MG63 (cell line): ENCODE data around the gene ARHGEF18. TPM values are rescaled to one million over a fixed set of nuclear protein-coding genes. Genes with fewer than 3 reads are reported as not detected.
A peak's percentile ranks its signal among the peaks of the same experiment; 100 is the strongest.

ENCODE experiments used
- DNase-seq: peaks from one replicate; pipeline ENCODE4 v3.0.0-alpha.2; 2020
- H3K27me3 ChIP-seq: fragments of 250-450 bp; sonication (Bioruptor Pico); 2 replicates; pipeline ENCODE4 v1.5.1; 2020; ENCODE audit warnings: mild to moderate bottlenecking, moderate library complexity
- H3K36me3 ChIP-seq: fragments of 250-450 bp; sonication (Bioruptor Pico); 2 replicates; pipeline ENCODE4 v1.5.1; 2020; ENCODE audit warnings: mild to moderate bottlenecking, moderate library complexity
- H3K4me3 ChIP-seq: fragments of 250-450 bp; sonication (Bioruptor Pico); 2 replicates; pipeline ENCODE4 v1.5.1; 2020; ENCODE audit warnings: mild to moderate bottlenecking, moderate library complexity
- H3K9me3 ChIP-seq: fragments of 250-450 bp; sonication (Bioruptor Pico); 2 replicates; pipeline ENCODE4 v1.5.1; 2020; ENCODE audit warnings: mild to moderate bottlenecking, moderate library complexity
- total RNA-seq: library from RNA; depleted of rRNA; stranded (reverse); fragments of >200 nt; shearing (Covaris generic); gene quantifications from 2 replicates; pipeline ENCODE4 v1.2.3, GENCODE V29; 2014; ENCODE audit warnings: low replicate concordance; rRNA removed

The ARHGEF18 gene
- total RNA-seq, 1 experiment from 2014 or later, result 39.0 TPM

GRCh38 chr19:7394731-7395359, 46.1 kb downstream of the ARHGEF18 start:
- no peaks in the 10 kb centered on the region for H3K9me3 ChIP-seq
- no peaks in the 10 kb centered on the region for H3K27me3 ChIP-seq
- peak overlapping the region; percentile 99 for H3K4me3 ChIP-seq
- peak; percentile 92 for DNase-seq
- H3K36me3 ChIP-seq, result peaks cover 7% of the 10 kb centered on the region

- peaks cover 9% of the 10 kb centered on the region for H3K36me3 ChIP-seq
Measured at GRCh38 chr19:7395360-7396066, 46.8 kb downstream of the ARHGEF18 start.

GRCh38 chr19:7397687-7398086, 49.0 kb downstream of the ARHGEF18 start:
- Histone ChIP-seq H3K9me3 (no peaks in the 10 kb centered on the region), H3K27me3 (no peaks in the 10 kb centered on the region), H3K4me3 (no peak overlapping the region), H3K36me3 (peaks cover 19% of the 10 kb centered on the region)
- peak; percentile 45 for DNase-seq

More at GRCh38 chr19:7395360-7396066, 46.8 kb downstream of the ARHGEF18 start:
- Histone ChIP-seq H3K9me3 (no peaks in the 10 kb centered on the region), H3K27me3 (no peaks in the 10 kb centered on the region), H3K4me3 (peak overlapping the region; percentile 99)
- DNase-seq, result peak; percentile 24

Other genes with a start within 250 kb of the ARHGEF18 start
- 3.9 and 7.6 TPM in 2 replicates for gene INSR, start 54.5 kb upstream of the ARHGEF18 start, total RNA-seq
- not detected in 2 replicates for gene PEX11G, start 140.1 kb downstream of the ARHGEF18 start, total RNA-seq
- gene ZNF358, start 167.2 kb downstream of the ARHGEF18 start, total RNA-seq, result 37.2 and 44.9 TPM in 2 replicates
- 6.4 and 10.3 TPM in 2 replicates for gene MCOLN1, start 173.7 kb downstream of the ARHGEF18 start, total RNA-seq
- gene PNPLA6, start 186.8 kb downstream of the ARHGEF18 start, total RNA-seq, result 175 and 184 TPM in 2 replicates
- 0.56 and 0.89 TPM in 2 replicates for gene CAMSAP3, start 246.9 kb downstream of the ARHGEF18 start, total RNA-seq